Calu3 (cell line): ENCODE results near the gene MMP7. TPM values are rescaled to one million over a fixed set of nuclear protein-coding genes. Genes with fewer than 3 reads are reported as not detected.

ENCODE experiments used
- BruUV-seq: library from RNA; stranded (reverse); fragments of 400-500 nt; replicated peaks from 2 replicates; lab custom pipeline; 2021; lab: Mats Ljungman, UMichigan
- CTCF ChIA-PET: fragments of 300-600 bp; sonication (Branson Sonifier 250); formaldehyde crosslinking; loops from one replicate; lab custom pipeline; 2022; ENCODE audit warnings: antibody characterized with exemption; lab: Charles Lee
- DNase-seq: peaks from one replicate; pipeline ENCODE4 v3.0.0; 2022
- H3K27ac Mint-ChIP-seq: one replicate; pipeline ENCODE4 v1.8.0; 2022; ENCODE audit warnings: mixed read lengths; ENCODE audit not compliant: unreplicated experiment
- H3K27me3 Mint-ChIP-seq: one replicate; pipeline ENCODE4 v1.8.0; 2022; ENCODE audit warnings: mixed read lengths; ENCODE audit not compliant: unreplicated experiment
- H3K36me3 Mint-ChIP-seq: one replicate; pipeline ENCODE4 v1.8.0; 2022; ENCODE audit warnings: mild to moderate bottlenecking, moderate library complexity, mixed read lengths; ENCODE audit not compliant: insufficient read depth, unreplicated experiment
- H3K4me1 Mint-ChIP-seq: one replicate; pipeline ENCODE4 v1.8.0; 2022; ENCODE audit warnings: mild to moderate bottlenecking, low read depth, mixed read lengths; ENCODE audit not compliant: unreplicated experiment
- H3K4me3 Mint-ChIP-seq: one replicate; pipeline ENCODE4 v1.8.0; 2022; ENCODE audit warnings: mild to moderate bottlenecking, low read depth, moderate library complexity, mixed read lengths; ENCODE audit not compliant: unreplicated experiment
- H3K9me3 Mint-ChIP-seq: one replicate; pipeline ENCODE4 v1.8.0; 2022; ENCODE audit warnings: low read depth, mixed read lengths; ENCODE audit not compliant: unreplicated experiment
- CTCF ChIP-seq: fragments of 200-600 bp; IDR thresholded peaks from one replicate; pipeline ENCODE4 v1.8.0; 2022; ENCODE audit warnings: antibody characterized with exemption; ENCODE audit not compliant: unreplicated experiment
- intact Hi-C: fragments of 100-400 bp; cut with micrococcal nuclease; formaldehyde crosslinking; loops from one replicate; pipeline ENCODE4 v1.10.0; 2022; ENCODE audit not compliant: unreplicated experiment
- total RNA-seq: library from RNA; stranded (reverse); gene quantifications from 2 replicates; pipeline ENCODE4 v1.2.3, GENCODE V29; 2022

MMP7 gene
- total RNA-seq, 1 experiment from 2014 or later: 171 TPM

- H3K27me3 Mint-ChIP-seq: no peaks in the 10 kb centered on the region
- peak overlapping the region; percentile 87 for H3K27ac Mint-ChIP-seq
- H3K9me3 Mint-ChIP-seq: no peaks in the 10 kb centered on the region
- DNase-seq: no peak
- no peak for TF ChIP-seq CTCF
- BruUV-seq: no TSS peak
- H3K4me3 Mint-ChIP-seq: peak overlapping the region; percentile 31
- peaks cover 43% of the 10 kb centered on the region for H3K4me1 Mint-ChIP-seq
- intact Hi-C loops: loop anchor here (5.0 kb wide), 1 partner anchor 45 kb away; no protein-coding TSS in a partner anchor
- CTCF ChIA-PET: interaction anchor here (1.5 kb wide), 2 partner anchors 8 to 12 kb away, joined by 3 to 4 read pairs; no protein-coding TSS in a partner anchor
- peaks cover 13% of the 10 kb centered on the region for H3K36me3 Mint-ChIP-seq
These were observed 21.5 kb upstream of the MMP7 start for GRCh38 chr11:102552020-102552419.

- TF ChIP-seq CTCF: no peak
- DNase-seq: no peak
- Mint-ChIP-seq H3K9me3 (no peaks in the 10 kb centered on the region), H3K36me3 (peaks cover 13% of the 10 kb centered on the region), H3K27ac (peak overlapping the region; percentile 87), H3K4me1 (peaks cover 51% of the 10 kb centered on the region), H3K27me3 (no peaks in the 10 kb centered on the region), H3K4me3 (peak overlapping the region; percentile 31)
- CTCF ChIA-PET: interaction anchor here (1.5 kb wide), 2 partner anchors 9 to 13 kb away, joined by 3 to 4 read pairs; no protein-coding TSS in a partner anchor
- BruUV-seq: no TSS peak
- intact Hi-C loops: loop anchor here (5.0 kb wide), 1 partner anchor 46 kb away; no protein-coding TSS in a partner anchor
These were observed 20.7 kb upstream of the MMP7 start for GRCh38 chr11:102551169-102551781.

GRCh38 chr11:102546923-102547471 lies 16.4 kb upstream of the MMP7 start:
- BruUV-seq: no TSS peak
- H3K4me3 Mint-ChIP-seq: peak overlapping the region; percentile 26
- peaks cover 6% of the 10 kb centered on the region for H3K36me3 Mint-ChIP-seq
- TF ChIP-seq CTCF: no peak
- intact Hi-C loops: no loop called here
- CTCF ChIA-PET: interaction anchor here (0.8 to 1.4 kb wide), 2 partner anchors 15 to 66 kb away, joined by 3 to 4 read pairs; no protein-coding TSS in a partner anchor
- peaks cover 3% of the 10 kb centered on the region for H3K9me3 Mint-ChIP-seq
- H3K27me3 Mint-ChIP-seq: no peaks in the 10 kb centered on the region
- peaks cover 48% of the 10 kb centered on the region for H3K4me1 Mint-ChIP-seq
- H3K27ac Mint-ChIP-seq: no peak overlapping the region
- peak; percentile 48 for DNase-seq

GRCh38 chr11:102546427-102546826 lies 15.9 kb upstream of the MMP7 start:
- peaks cover 42% of the 10 kb centered on the region for H3K4me1 Mint-ChIP-seq

More at GRCh38 chr11:102546427-102546826, 15.9 kb upstream of the MMP7 start:
- peaks cover 3% of the 10 kb centered on the region for H3K9me3 Mint-ChIP-seq
- BruUV-seq: no TSS peak
- intact Hi-C loops: no loop called here
- peak overlapping the region; percentile 45 for H3K27ac Mint-ChIP-seq
- no peaks in the 10 kb centered on the region for H3K27me3 Mint-ChIP-seq
- no peak for DNase-seq
- no peak overlapping the region for H3K4me3 Mint-ChIP-seq
- H3K36me3 Mint-ChIP-seq: peaks cover under 1% of the 10 kb centered on the region
- no peak for TF ChIP-seq CTCF
- CTCF ChIA-PET: interaction anchor here (0.8 to 1.4 kb wide), 2 partner anchors 15 to 66 kb away, joined by 3 to 4 read pairs; no protein-coding TSS in a partner anchor
